Loucy (cell line): ENCODE data around the gene ATP5ME.

Source experiments
- H2AFZ ChIP-seq: fragments of 200-600 bp; sonication (generic); 2 replicates; pipeline ENCODE4 v1.6.0; 2016; ENCODE audit warnings: antibody characterized with exemption, mild to moderate bottlenecking, low read length, moderate library complexity
- H3F3A ChIP-seq: fragments of 200-600 bp; 2 replicates; pipeline ENCODE4 v1.6.0; 2016; ENCODE audit warnings: antibody characterized with exemption, low read depth, mild to moderate bottlenecking
- H3K27me3 ChIP-seq: fragments of 200-600 bp; sonication (generic); 2 replicates; pipeline ENCODE4 v1.6.1; 2014; ENCODE audit warnings: low read length, mild to moderate bottlenecking; ENCODE audit not compliant: insufficient read depth, poor library complexity, severe bottlenecking
- H3K36me3 ChIP-seq: fragments of 200-600 bp; sonication (generic); 2 replicates; pipeline ENCODE4 v1.6.1; 2016; ENCODE audit warnings: low read length; ENCODE audit not compliant: insufficient read depth
- H3K4me1 ChIP-seq: fragments of 200-600 bp; sonication (generic); 2 replicates; pipeline ENCODE4 v1.5.1; 2014; ENCODE audit warnings: low read length, mild to moderate bottlenecking; ENCODE audit not compliant: insufficient read depth, poor library complexity, severe bottlenecking
- H3K4me2 ChIP-seq: fragments of 200-600 bp; sonication (generic); 2 replicates; pipeline ENCODE4 v1.6.0; 2014; ENCODE audit warnings: antibody characterized with exemption, low read length, low read depth, mild to moderate bottlenecking; ENCODE audit not compliant: poor library complexity, severe bottlenecking
- H3K4me3 ChIP-seq: fragments of 200-600 bp; sonication (generic); 2 replicates; pipeline ENCODE4 v1.5.1; 2014; ENCODE audit warnings: low read length, mild to moderate bottlenecking, mixed read lengths; ENCODE audit not compliant: poor library complexity, severe bottlenecking
- H3K79me2 ChIP-seq: fragments of 200-600 bp; sonication (generic); 2 replicates; pipeline ENCODE4 v1.6.1; 2014; ENCODE audit warnings: low read length; ENCODE audit not compliant: insufficient read depth
- H3K9ac ChIP-seq: fragments of 200-600 bp; sonication (generic); 2 replicates; pipeline ENCODE4 v1.6.0; 2014; ENCODE audit warnings: mild to moderate bottlenecking, low read depth, low read length, moderate library complexity; ENCODE audit not compliant: poor library complexity, severe bottlenecking
- H3K9me2 ChIP-seq: fragments of 200-600 bp; sonication (generic); replicated peaks from 2 replicates; pipeline ENCODE4 v1.6.1; 2016; ENCODE audit warnings: low read depth, low read length, mixed read lengths
- H3K9me3 ChIP-seq: fragments of 200-600 bp; sonication (generic); 2 replicates; pipeline ENCODE4 v1.6.1; 2014; ENCODE audit warnings: mild to moderate bottlenecking, antibody characterized with exemption, low read length, low read depth; ENCODE audit not compliant: insufficient read depth
- H4K20me1 ChIP-seq: fragments of 200-600 bp; sonication (generic); 2 replicates; pipeline ENCODE4 v1.6.0; 2014; ENCODE audit warnings: antibody characterized with exemption, low read length, mild to moderate bottlenecking; ENCODE audit not compliant: insufficient read depth, poor library complexity, severe bottlenecking
- EZH2phosphoT487 ChIP-seq: fragments of 200-600 bp; IDR thresholded peaks from 2 replicates; pipeline ENCODE4 v1.6.1; 2018; ENCODE audit warnings: antibody characterized with exemption, mild to moderate bottlenecking, moderate library complexity, borderline replicate concordance
- TF ChIP-seq, protein P1 (sequence below): fragments of 200-600 bp; sonication (generic); conservative IDR thresholded peaks from 2 replicates; pipeline ENCODE4 v1.5.1; 2014; ENCODE audit warnings: mild to moderate bottlenecking, antibody characterized with exemption, low read length

Gene ATP5ME

GRCh38 chr4:658681-659667 lies 15.1 kb downstream of the ATP5ME start:
- Histone ChIP-seq H2AFZ (no peak overlapping the region), H3K79me2 (no peaks in the 10 kb centered on the region), H3K9me3 (peaks cover 3% of the 10 kb centered on the region; the same call in 1 of the 2 replicates), H3K9ac (no peak overlapping the region), H3K27me3 (no peaks in the 10 kb centered on the region), H3K4me2 (no peak overlapping the region), H4K20me1 (no peaks in the 10 kb centered on the region), H3K4me1 (peaks cover 4% of the 10 kb centered on the region), H3K4me3 (no peak overlapping the region), H3K36me3 (no peaks in the 10 kb centered on the region), H3F3A (no peaks in the 10 kb centered on the region), H3K9me2 (no peaks in the 10 kb centered on the region)
- TF ChIP-seq, protein P1, sequence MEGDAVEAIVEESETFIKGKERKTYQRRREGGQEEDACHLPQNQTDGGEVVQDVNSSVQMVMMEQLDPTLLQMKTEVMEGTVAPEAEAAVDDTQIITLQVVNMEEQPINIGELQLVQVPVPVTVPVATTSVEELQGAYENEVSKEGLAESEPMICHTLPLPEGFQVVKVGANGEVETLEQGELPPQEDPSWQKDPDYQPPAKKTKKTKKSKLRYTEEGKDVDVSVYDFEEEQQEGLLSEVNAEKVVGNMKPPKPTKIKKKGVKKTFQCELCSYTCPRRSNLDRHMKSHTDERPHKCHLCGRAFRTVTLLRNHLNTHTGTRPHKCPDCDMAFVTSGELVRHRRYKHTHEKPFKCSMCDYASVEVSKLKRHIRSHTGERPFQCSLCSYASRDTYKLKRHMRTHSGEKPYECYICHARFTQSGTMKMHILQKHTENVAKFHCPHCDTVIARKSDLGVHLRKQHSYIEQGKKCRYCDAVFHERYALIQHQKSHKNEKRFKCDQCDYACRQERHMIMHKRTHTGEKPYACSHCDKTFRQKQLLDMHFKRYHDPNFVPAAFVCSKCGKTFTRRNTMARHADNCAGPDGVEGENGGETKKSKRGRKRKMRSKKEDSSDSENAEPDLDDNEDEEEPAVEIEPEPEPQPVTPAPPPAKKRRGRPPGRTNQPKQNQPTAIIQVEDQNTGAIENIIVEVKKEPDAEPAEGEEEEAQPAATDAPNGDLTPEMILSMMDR: no peak
- TF ChIP-seq EZH2phosphoT487: no peak

DNA sequence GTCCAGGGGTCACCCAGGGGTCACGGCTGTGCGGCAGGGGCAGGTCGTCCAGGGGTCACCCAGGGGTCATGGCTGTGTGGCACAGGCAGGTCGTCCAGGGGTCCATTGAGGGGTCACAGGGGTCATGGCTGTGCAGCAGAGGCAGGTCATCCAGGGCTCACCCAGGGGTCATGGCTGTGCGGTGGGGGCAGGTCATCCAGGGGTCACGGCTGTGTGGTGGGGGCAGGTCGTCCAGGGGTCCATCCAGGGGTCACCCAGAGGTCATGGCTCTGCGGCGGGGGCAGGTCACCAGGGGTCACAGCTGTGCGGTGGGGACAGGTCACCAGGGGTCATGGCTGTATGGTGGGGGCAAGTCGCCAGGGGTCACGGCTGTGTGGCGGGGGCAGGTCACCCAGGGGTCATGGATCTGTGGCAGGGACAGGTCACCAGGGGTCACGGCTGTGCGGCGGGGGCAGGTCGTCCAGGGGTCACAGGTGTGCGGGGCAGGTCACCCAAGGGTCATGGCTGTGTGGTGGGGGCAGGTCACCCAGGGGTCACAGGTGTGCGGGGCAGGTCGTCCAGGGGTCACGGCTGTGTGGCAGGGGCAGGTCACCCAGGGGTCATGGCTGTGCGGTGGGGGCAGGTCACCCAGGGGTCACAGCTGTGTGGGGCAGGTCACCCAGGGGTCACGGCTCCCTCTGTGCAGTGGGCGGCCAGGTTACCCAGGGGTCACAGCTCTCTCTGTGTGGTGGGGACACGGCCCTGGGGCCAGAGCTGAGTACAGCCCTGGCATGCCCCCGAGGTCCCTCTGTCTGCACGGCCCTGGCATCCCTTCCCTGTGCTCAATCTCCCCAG lies 16.0 kb downstream of the ATP5ME start:
- Histone ChIP-seq H3K9me2 (no peaks in the 10 kb centered on the region), H2AFZ (no peak overlapping the region), H3F3A (no peaks in the 10 kb centered on the region), H3K4me3 (no peak overlapping the region), H3K36me3 (no peaks in the 10 kb centered on the region), H3K79me2 (no peaks in the 10 kb centered on the region), H3K9ac (no peak overlapping the region), H3K4me1 (peaks cover 2% of the 10 kb centered on the region), H3K9me3 (peaks cover 3% of the 10 kb centered on the region; the same call in 1 of the 2 replicates), H4K20me1 (no peaks in the 10 kb centered on the region), H3K4me2 (no peak overlapping the region), H3K27me3 (no peaks in the 10 kb centered on the region)
- TF ChIP-seq EZH2phosphoT487: no peak

DNA sequence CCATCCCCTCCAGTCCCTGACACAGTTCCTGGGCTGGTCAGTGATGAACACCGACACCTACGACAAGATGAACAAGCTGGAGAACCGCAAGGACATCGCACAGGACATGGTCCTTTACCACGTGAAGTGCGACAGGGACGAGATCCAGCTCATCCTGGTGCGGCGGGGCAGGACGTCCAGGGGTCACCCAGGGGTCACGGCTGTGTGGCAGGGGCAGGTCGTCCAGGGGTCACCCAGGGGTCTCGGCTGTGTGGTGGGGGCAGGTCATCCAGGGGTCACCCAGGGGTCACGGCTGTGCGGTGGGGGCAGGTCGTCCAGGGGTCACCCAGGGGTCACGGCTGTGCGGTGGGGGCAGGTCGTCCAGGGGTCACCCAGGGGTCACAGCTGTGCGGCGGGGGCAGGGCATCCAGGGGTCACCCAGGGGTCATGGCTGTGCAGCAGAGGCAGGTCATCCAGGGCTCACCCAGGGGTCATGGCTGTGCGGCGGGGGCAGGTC lies 16.7 kb downstream of the ATP5ME start:
- no peak for TF ChIP-seq EZH2phosphoT487
- TF ChIP-seq, protein P1: no peak
- H3K9ac ChIP-seq: no peak overlapping the region
- peaks cover 3% of the 10 kb centered on the region; the same call in 1 of the 2 replicates for H3K9me3 ChIP-seq
- no peak overlapping the region for H3K4me2 ChIP-seq
- H3K9me2 ChIP-seq: no peaks in the 10 kb centered on the region
- H3K79me2 ChIP-seq: no peaks in the 10 kb centered on the region
- no peaks in the 10 kb centered on the region for H4K20me1 ChIP-seq
- no peak overlapping the region for H2AFZ ChIP-seq
- no peaks in the 10 kb centered on the region for H3K4me1 ChIP-seq
- H3F3A ChIP-seq: no peaks in the 10 kb centered on the region
- H3K27me3 ChIP-seq: no peaks in the 10 kb centered on the region
- no peaks in the 10 kb centered on the region for H3K36me3 ChIP-seq
- no peak overlapping the region for H3K4me3 ChIP-seq
